Parathyroid adenoma (tissue), 2 donors: ENCODE data around the gene ARHGAP23.

Source experiments
- H2AFZ ChIP-seq: fragments of 300-600 bp; sonication (generic); one replicate; pipeline ENCODE4 v1.7.0; 2017; ENCODE audit warnings: antibody characterized with exemption, mild to moderate bottlenecking
- H3K27ac ChIP-seq: fragments of 300-600 bp; sonication (generic); one replicate; pipeline ENCODE4 v1.7.0; 2017
- H3K27me3 ChIP-seq: fragments of 300-600 bp; sonication (generic); one replicate; pipeline ENCODE4 v1.7.0; 2017; ENCODE audit warnings: low read length; ENCODE audit not compliant: control insufficient read depth, insufficient read depth
- H3K36me3 ChIP-seq: fragments of 300-600 bp; sonication (generic); one replicate; pipeline ENCODE4 v1.7.0; 2017; ENCODE audit warnings: low read length; ENCODE audit not compliant: control insufficient read depth, insufficient read depth
- H3K4me1 ChIP-seq: fragments of 300-600 bp; sonication (generic); one replicate; pipeline ENCODE4 v1.7.0; 2017; ENCODE audit warnings: control low read depth
- H3K4me2 ChIP-seq: fragments of 300-600 bp; sonication (generic); one replicate; pipeline ENCODE4 v1.7.0; 2017; ENCODE audit warnings: low read length
- H3K4me3 ChIP-seq: fragments of 300-600 bp; sonication (generic); one replicate; pipeline ENCODE4 v1.7.0; 2017; ENCODE audit warnings: low read depth, low read length
- H3K79me2 ChIP-seq: fragments of 300-600 bp; sonication (generic); one replicate; pipeline ENCODE4 v1.7.0; 2017; ENCODE audit warnings: control low read depth
- H3K9ac ChIP-seq: fragments of 300-600 bp; sonication (generic); one replicate; pipeline ENCODE4 v1.7.0; 2017; ENCODE audit warnings: mild to moderate bottlenecking
- H3K9me3 ChIP-seq: fragments of 300-600 bp; sonication (generic); one replicate; pipeline ENCODE4 v1.7.0; 2017; ENCODE audit warnings: low read length; ENCODE audit not compliant: control insufficient read depth
- CTCF ChIP-seq: fragments of 300-600 bp; sonication (generic); IDR thresholded peaks from one replicate; pipeline ENCODE4 v1.7.0; 2017; ENCODE audit warnings: antibody characterized with exemption, mild to moderate bottlenecking
- donor health status: primary hyperparathyroidism.

ARHGAP23 gene

GRCh38 chr17:38458521-38458920, 30.3 kb downstream of the ARHGAP23 start:
- no peak for TF ChIP-seq CTCF
- no peak overlapping the region for H3K4me2 ChIP-seq
- H3K27ac ChIP-seq, result no peak overlapping the region
- peaks cover 4% of the 10 kb centered on the region for H3K4me1 ChIP-seq
- H3K9ac ChIP-seq, result no peak overlapping the region
- H3K36me3 ChIP-seq, result no peaks in the 10 kb centered on the region
- H2AFZ ChIP-seq, result no peak overlapping the region
- H3K79me2 ChIP-seq, result peaks cover 10% of the 10 kb centered on the region
- no peaks in the 10 kb centered on the region for H3K27me3 ChIP-seq
- H3K9me3 ChIP-seq, result no peaks in the 10 kb centered on the region
- no peak overlapping the region for H3K4me3 ChIP-seq

DNA sequence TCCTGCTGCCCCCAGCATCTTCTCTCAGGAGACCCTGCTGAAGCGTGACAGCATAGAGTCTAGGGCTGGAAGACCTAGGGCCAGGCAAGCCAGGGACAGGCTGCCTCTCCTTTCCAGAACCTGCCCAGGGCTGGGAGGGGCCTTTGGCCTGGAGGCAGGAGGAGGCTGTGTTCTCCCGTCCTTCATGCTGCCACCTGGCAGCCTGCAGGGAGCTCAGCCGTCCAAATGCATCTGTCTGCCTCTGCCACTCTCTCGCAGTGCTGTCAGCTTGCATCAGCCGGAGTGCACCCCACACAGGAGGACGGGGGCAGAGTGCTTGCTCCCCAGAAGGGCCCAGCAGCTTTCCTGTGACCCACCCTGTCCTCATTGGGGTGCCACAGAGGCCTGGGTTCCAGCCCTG, 31.3 kb downstream of the ARHGAP23 start:
- Histone ChIP-seq H3K79me2 (peaks cover 10% of the 10 kb centered on the region), H3K9me3 (no peaks in the 10 kb centered on the region), H3K9ac (no peak overlapping the region), H3K4me2 (no peak overlapping the region), H2AFZ (no peak overlapping the region), H3K36me3 (no peaks in the 10 kb centered on the region), H3K4me1 (peaks cover 7% of the 10 kb centered on the region), H3K27me3 (no peaks in the 10 kb centered on the region), H3K4me3 (no peak overlapping the region), H3K27ac (no peak overlapping the region)
- TF ChIP-seq CTCF, result no peak

DNA sequence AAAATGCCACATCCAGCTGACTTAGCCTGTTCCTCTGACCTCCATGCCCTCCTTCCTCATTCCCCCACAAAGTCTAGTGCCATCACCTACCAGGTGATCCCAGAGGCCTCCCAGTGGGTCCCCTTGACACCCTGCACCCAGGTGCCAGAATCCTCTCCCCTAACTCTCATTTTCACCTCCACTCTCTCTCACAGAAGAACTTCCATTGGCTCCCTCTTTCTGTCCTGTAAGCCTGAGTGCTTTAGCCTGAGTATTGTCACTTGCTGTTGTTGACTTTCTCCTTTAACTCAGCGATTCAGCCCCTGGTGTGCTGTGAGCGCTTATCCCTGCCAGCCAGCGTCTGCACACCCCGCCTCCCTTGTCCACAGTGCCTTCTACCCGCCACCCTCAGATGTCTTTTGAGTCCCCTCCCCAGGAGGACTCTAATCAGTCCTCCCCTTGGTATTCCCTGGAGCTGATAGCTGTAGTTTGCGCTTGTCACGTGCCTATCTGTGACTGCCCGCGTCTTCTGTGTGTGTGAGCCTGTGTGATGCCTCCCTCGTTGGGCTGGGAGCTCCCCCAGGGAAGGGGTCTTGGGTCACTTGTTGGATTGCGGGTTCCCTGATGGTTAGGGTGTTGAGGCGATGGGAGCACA, 31.9 kb downstream of the ARHGAP23 start:
- peaks cover 7% of the 10 kb centered on the region for H3K79me2 ChIP-seq
- H3K4me3 ChIP-seq, result no peak overlapping the region
- H2AFZ ChIP-seq, result no peak overlapping the region
- H3K4me1 ChIP-seq, result peaks cover 8% of the 10 kb centered on the region
- H3K27ac ChIP-seq, result no peak overlapping the region
- H3K4me2 ChIP-seq, result no peak overlapping the region
- no peaks in the 10 kb centered on the region for H3K27me3 ChIP-seq
- no peaks in the 10 kb centered on the region for H3K36me3 ChIP-seq
- no peaks in the 10 kb centered on the region for H3K9me3 ChIP-seq
- H3K9ac ChIP-seq, result no peak overlapping the region
- no peak for TF ChIP-seq CTCF

- Histone ChIP-seq H3K4me1 (peaks cover 8% of the 10 kb centered on the region), H3K27ac (no peak overlapping the region), H3K36me3 (no peaks in the 10 kb centered on the region)
Measured at GRCh38 chr17:38460716-38461630, 32.7 kb downstream of the ARHGAP23 start.

More at GRCh38 chr17:38460716-38461630, 32.7 kb downstream of the ARHGAP23 start:
- H3K27me3 ChIP-seq, result no peaks in the 10 kb centered on the region
- no peak overlapping the region for H3K4me2 ChIP-seq
- no peak overlapping the region for H3K9ac ChIP-seq
- TF ChIP-seq CTCF, result no peak
- H2AFZ ChIP-seq, result no peak overlapping the region
- H3K4me3 ChIP-seq, result no peak overlapping the region
- no peaks in the 10 kb centered on the region for H3K9me3 ChIP-seq
- H3K79me2 ChIP-seq, result peaks cover 4% of the 10 kb centered on the region
